Measurements from ENCODE around the gene SLC25A29. TPM values are rescaled to one million over a fixed set of nuclear protein-coding genes. Genes with fewer than 3 reads are reported as not detected.
A peak's percentile ranks its signal among the peaks of the same experiment; 100 is the strongest.

SLC25A29 gene
- polyA plus RNA-seq, 2 of the 4 experiments (the other 2 are of a cell fraction) = 6.3 to 15.1 TPM

DNA sequence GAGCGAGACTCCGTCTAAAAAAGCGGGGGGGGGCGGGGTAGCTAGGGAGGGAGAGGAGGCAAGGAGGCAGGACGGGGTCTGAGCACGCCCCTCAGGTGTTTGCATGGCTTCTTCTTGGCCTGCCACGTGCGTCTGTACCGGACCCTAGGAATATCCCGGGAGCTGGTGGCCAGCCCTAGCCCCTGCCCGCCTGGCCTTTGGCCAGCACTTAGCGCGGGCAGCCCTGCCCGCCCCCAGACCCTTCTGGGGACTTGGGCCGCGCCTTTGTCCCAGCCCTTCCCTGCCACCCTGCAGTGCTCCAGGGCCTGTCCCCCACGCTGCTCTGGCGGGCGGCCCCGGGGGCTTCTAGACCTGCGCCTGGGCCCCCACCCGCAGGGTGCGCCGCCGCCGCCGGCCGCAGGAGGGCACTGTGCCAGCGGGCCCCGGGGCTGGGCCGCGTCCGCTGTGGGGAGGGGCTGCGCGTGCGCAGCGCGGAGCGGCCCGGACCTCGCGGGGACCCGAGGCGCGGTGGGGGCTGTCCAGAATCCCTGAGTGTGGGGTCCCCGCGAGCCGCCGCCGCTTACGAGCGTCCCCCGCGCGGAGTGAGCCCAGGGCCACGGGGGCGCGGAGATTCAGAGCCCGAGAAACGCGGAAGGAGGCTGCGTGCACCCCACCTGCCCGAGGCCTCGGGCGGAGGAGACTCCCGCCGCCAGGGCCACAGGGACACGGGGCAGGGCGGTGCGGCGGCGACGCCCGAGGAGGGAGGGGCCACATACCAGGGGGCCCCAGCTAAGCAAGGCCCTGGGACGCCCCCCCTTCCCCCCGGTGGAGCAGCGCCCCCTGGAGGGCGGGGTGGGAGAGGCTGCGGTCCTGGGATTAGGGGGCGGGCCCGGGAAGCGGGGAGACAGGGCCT is 21.0 kb downstream of the SLC25A29 start (continued):
- TF ChIP-seq, protein P1, sequence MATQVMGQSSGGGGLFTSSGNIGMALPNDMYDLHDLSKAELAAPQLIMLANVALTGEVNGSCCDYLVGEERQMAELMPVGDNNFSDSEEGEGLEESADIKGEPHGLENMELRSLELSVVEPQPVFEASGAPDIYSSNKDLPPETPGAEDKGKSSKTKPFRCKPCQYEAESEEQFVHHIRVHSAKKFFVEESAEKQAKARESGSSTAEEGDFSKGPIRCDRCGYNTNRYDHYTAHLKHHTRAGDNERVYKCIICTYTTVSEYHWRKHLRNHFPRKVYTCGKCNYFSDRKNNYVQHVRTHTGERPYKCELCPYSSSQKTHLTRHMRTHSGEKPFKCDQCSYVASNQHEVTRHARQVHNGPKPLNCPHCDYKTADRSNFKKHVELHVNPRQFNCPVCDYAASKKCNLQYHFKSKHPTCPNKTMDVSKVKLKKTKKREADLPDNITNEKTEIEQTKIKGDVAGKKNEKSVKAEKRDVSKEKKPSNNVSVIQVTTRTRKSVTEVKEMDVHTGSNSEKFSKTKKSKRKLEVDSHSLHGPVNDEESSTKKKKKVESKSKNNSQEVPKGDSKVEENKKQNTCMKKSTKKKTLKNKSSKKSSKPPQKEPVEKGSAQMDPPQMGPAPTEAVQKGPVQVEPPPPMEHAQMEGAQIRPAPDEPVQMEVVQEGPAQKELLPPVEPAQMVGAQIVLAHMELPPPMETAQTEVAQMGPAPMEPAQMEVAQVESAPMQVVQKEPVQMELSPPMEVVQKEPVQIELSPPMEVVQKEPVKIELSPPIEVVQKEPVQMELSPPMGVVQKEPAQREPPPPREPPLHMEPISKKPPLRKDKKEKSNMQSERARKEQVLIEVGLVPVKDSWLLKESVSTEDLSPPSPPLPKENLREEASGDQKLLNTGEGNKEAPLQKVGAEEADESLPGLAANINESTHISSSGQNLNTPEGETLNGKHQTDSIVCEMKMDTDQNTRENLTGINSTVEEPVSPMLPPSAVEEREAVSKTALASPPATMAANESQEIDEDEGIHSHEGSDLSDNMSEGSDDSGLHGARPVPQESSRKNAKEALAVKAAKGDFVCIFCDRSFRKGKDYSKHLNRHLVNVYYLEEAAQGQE (IDR thresholded peaks at IDR 0.05) = no peak
- TF ChIP-seq, protein P2, sequence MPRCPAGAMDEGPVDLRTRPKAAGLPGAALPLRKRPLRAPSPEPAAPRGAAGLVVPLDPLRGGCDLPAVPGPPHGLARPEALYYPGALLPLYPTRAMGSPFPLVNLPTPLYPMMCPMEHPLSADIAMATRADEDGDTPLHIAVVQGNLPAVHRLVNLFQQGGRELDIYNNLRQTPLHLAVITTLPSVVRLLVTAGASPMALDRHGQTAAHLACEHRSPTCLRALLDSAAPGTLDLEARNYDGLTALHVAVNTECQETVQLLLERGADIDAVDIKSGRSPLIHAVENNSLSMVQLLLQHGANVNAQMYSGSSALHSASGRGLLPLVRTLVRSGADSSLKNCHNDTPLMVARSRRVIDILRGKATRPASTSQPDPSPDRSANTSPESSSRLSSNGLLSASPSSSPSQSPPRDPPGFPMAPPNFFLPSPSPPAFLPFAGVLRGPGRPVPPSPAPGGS (IDR thresholded peaks at IDR 0.05) = peak; percentile 66; the same call in 1 of the 3 replicates
- TF ChIP-seq FOXS1 (CRISPR knock-in tag; IDR thresholded peaks at IDR 0.05) (no peak), CBX2 (IDR thresholded peaks at IDR 0.05; ENCODE audit: borderline replicate concordance, low read depth) (no peak), ZSCAN20 (CRISPR knock-in tag; IDR thresholded peaks at IDR 0.05) (no peak), KDM1A (IDR thresholded peaks at IDR 0.05; ENCODE audit: low read depth) (no peak), HOXB13 (CRISPR knock-in tag; IDR thresholded peaks at IDR 0.05; ENCODE audit: low read depth) (0 out of 2 replicates have a peak, but pooled peaks have one; percentile 46), JUNB (IDR thresholded peaks at IDR 0.05) (no peak), TP53 (CRISPR knock-in tag; IDR thresholded peaks at IDR 0.05) (no peak), RFX5 (IDR thresholded peaks at IDR 0.05) (no peak), HEYL (CRISPR knock-in tag; IDR thresholded peaks at IDR 0.05) (no peak), FOSB (CRISPR knock-in tag; IDR thresholded peaks at IDR 0.05) (no peak), CBX8 (IDR thresholded peaks at IDR 0.05) (no peak), CHD4 (IDR thresholded peaks at IDR 0.05; ENCODE audit: borderline replicate concordance) (no peak), BHLHE40 (IDR thresholded peaks at IDR 0.05; ENCODE audit: low read depth, low read length) (no peak), TFCP2L1 (CRISPR knock-in tag; IDR thresholded peaks at IDR 0.05) (peak; percentile 80), EHF (CRISPR knock-in tag; IDR thresholded peaks at IDR 0.05) (no peak), HDAC2 (IDR thresholded peaks at IDR 0.05) (no peak), NPAS2 (CRISPR knock-in tag; IDR thresholded peaks at IDR 0.05; ENCODE audit: borderline replicate concordance) (no peak), NR3C1 (IDR thresholded peaks at IDR 0.05) (no peak), EP300 (IDR thresholded peaks at IDR 0.05) (no peak), KDM5A (IDR thresholded peaks at IDR 0.05) (no peak), MAFK (IDR thresholded peaks at IDR 0.05; ENCODE audit: partially characterized antibody) (no peak), ZNF302 (CRISPR knock-in tag; IDR thresholded peaks at IDR 0.05) (no peak), SREBF2 (IDR thresholded peaks at IDR 0.05) (no peak), ESRRA (IDR thresholded peaks at IDR 0.05; ENCODE audit: borderline replicate concordance, low read length) (no peak), POLR2AphosphoS2 (conservative IDR thresholded peaks at IDR 0.05; ENCODE audit: low read length) (no peak), ZC3H11A (IDR thresholded peaks at IDR 0.05) (no peak), ELK1 (IDR thresholded peaks at IDR 0.05; ENCODE audit: low read depth, low read length) (no peak), PHF8 (IDR thresholded peaks at IDR 0.05; ENCODE audit: borderline replicate concordance, low read depth) (peak; percentile 96), ZFP36 (IDR thresholded peaks at IDR 0.05; ENCODE audit: borderline replicate concordance, partially characterized antibody) (no peak), RNF2 (IDR thresholded peaks at IDR 0.05; ENCODE audit: borderline replicate concordance, low read depth) (no peak), NFE2L2 (conservative IDR thresholded peaks at IDR 0.05; ENCODE audit: low read length) (no peak), FOSL2 (IDR thresholded peaks at IDR 0.05) (no peak), FOSL2 (CRISPR knock-in tag; IDR thresholded peaks at IDR 0.05) (no peak)
- TF ChIP-seq, protein P3, sequence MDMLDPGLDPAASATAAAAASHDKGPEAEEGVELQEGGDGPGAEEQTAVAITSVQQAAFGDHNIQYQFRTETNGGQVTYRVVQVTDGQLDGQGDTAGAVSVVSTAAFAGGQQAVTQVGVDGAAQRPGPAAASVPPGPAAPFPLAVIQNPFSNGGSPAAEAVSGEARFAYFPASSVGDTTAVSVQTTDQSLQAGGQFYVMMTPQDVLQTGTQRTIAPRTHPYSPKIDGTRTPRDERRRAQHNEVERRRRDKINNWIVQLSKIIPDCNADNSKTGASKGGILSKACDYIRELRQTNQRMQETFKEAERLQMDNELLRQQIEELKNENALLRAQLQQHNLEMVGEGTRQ (IDR thresholded peaks at IDR 0.05) = no peak
- TF ChIP-seq, protein P4, sequence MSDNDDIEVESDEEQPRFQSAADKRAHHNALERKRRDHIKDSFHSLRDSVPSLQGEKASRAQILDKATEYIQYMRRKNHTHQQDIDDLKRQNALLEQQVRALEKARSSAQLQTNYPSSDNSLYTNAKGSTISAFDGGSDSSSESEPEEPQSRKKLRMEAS (IDR thresholded peaks at IDR 0.05) = peak; percentile 92
- TF ChIP-seq, protein P5, sequence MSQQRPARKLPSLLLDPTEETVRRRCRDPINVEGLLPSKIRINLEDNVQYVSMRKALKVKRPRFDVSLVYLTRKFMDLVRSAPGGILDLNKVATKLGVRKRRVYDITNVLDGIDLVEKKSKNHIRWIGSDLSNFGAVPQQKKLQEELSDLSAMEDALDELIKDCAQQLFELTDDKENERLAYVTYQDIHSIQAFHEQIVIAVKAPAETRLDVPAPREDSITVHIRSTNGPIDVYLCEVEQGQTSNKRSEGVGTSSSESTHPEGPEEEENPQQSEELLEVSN (IDR thresholded peaks at IDR 0.05; ENCODE audit: borderline replicate concordance, low read depth) = peak; percentile 91

Data from A549 (cell line).